CD4-positive, alpha-beta T cell treated with Interleukin-6 at 100 ng/mL for 8 hours (primary cell): Measurements from ENCODE around the gene TNFAIP8L1.

ENCODE experiments used
- DNase-seq: peaks from one replicate; pipeline ENCODE4 v3.0.0-alpha.2; 2020; ENCODE audit warnings: mixed read lengths, low spot score

Gene TNFAIP8L1

DNA sequence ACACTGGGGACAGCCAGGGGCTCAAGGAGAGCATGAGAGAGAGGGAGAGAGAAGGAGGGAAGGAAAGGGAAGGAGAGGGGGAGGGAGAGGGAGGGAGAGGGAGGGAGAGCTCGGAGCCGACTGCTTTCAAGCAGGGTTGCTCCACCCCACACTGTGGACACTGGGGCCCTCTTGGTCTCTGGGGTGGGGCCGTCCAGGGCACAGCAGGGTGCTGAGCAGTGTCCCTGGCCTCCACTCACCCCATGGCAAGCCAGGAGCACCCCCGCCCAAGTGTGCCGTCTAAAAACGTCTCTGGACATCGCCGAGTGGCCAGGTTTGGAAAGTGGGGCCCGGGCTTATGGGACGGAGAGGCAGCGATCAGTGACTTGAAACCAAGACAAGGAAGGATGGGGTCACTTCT lies 63.4 kb downstream of the TNFAIP8L1 start:
- DNase-seq: no peak

DNA sequence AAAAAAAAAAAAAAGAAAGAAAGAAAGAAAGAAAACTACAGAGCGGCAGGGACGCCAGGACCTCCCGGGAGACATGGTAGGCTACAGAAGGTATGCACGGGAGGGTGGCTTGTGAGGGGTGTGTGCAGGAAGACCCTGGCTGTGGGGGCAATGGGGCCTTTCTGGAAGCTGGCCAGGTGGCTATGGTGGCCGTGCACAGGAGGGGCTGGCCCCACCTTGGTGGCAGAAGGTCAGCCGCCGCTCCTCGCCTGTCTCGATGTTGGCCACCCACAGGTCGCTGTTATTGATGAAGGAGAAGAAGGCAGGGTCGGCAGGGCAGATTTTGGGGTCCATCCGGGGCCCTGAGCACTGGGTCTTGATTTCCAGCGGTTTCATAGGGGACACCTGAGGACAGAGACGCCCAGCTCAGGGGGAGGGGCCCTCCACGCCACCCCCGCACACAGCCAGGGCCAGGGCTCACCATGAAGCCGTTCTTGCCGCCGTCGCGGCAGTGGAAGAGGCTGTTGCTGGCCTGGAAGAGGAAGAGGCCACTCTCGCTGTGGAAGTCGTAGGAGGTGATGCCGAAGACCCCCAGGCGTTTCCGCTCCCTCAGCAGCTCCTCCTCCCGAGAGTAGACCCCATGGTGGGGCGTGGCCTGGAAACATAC lies 64.5 kb downstream of the TNFAIP8L1 start:
- DNase-seq: no peak

DNA sequence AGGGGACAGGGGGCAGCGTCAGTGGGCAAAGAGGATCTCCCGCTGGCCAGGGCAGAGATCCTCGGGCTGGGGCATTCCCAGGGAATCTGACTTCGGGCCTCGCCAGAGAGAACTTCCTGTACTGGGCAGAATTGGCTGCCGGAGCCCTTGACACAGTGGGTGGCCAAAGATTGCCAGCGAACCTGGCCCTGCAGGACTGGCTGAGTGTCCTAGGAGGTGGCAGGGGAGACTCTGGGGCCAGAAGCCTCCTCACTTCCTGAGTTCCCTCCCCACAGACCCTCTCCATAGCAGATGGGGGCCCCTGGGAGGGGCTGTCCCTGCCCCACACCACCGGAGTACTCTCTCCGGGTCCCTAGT lies 65.0 kb downstream of the TNFAIP8L1 start:
- no peak for DNase-seq
